Measurements from ENCODE around the gene GNS. TPM values are rescaled to one million over a fixed set of nuclear protein-coding genes. Genes with fewer than 3 reads are reported as not detected.

The GNS gene
- total RNA-seq, 1 donor from 2014 or later, result 28.9 TPM

- ATAC-seq, result no peak
Observed at GRCh38 chr12:64735442-64735841, 23.8 kb downstream of the GNS start.

GRCh38 chr12:64733857-64734256, 25.3 kb downstream of the GNS start:
- peak; percentile 92 for ATAC-seq

DNA sequence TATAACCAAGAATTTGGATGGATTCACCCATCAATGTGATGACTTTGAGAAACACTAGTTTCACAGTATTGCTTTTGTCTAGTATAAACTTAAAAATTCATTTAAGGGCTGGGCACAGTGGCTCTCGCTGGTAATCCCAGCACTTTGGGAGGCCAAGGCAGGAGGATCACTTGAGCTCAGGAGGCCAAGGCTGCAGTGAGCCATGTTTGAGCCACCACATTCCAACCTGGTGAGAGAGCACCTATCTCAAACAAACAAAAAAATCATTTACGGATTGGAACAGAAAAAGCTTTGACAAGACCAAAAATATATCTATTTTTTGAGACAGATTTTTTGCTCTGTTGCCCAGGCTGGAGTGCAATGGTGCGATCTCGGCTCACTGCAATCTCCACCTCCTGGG, 27.5 kb downstream of the GNS start:
- no peak for ATAC-seq

GRCh38 chr12:64730588-64730969, 28.6 kb downstream of the GNS start:
- ATAC-seq, result no peak

DNA sequence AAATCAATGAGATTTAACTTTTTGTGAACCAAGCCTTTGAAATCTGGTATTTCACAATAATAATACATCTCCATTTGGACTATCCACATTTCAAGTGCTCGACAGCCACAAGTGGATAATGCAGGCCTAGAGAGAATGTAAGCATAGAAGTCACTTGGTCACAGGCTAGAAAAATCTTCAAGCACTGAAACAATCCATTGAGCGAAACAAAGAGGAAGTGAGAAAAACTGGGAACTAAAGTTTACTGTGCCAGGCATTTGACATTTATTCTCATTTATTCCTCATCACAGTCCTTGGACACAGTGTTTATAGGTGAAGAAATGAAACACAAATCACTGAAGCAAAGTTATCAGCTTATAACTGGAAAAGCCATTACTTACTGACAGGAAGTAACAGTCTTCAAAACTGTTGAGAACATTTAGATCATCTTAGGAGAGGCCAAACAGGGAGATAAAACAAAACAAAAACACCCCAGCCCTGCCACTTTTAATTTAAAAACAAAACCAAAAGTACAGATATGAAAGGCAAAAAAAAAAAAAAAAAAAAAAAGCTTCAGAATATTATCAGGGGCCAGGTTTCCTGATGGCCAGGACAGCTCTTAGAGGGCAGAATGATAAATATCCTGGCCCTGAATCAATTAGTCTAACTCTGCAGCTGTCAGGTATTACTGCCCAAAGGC, 29.2 kb downstream of the GNS start:
- ATAC-seq, result no peak

DNA sequence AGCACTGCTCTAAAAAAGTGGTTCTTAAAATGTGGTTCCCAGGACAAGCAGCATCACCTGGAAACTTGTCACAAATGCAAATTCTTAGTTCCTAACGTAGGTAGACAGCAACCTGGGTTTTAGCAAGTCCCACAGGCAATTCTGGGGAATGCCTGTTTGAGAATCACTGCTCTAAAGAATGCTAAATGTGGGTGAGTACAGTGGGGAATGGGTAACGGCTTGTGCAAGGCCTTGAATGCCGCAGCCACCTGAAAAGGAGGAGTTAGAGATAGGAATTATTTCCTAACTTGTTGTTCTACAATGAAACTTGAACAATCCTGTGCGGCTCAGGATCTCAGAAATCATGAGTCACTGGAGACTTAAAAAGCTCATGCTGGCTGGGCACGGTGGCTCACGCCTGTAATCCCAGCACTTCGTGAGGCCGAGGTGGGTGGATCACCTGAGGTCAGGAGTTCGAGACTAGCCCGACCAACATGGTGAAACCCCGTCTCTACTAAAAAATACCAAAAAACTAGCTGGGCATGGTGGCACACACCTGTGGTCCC, 34.9 kb downstream of the GNS start:
- peak; percentile 75 for ATAC-seq

DNA sequence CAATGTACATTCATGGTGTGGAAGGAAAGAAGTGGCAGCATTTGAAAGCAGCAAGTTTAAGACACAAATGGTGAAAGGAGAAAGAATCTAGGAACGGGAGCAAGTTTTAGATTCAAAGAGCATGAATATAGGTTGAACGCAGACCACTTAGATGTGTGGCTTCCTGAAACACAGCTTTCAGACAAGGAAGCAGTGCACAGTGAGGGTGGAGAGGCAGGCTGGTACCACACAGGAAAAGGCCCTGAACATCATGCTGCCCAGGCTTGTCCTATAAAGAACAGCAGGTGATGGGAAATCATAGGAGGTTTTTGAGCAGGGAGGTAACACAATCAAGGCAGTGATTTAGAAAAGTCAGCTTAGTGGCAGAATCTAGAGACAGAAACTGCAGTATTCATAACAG, 35.6 kb downstream of the GNS start:
- peak; percentile 47 for ATAC-seq

DNA sequence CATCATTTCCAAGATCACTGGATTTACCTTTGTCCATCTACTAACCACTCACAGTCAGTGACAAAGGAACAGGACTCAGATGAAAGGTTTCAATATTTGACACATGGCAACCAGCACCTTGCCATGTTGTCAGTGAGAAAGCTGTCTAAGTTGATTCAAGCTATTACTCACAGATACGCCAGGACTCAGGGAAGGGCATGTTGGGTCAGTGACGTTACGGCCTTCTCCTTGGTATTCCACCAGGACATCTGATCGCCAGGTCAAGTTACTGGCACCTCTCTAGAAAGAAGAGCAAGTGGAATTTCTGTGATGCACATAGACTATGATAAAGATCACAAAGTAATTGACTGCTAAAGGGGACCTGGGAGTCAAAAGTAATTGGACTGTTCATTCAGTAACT, 36.4 kb downstream of the GNS start:
- no peak for ATAC-seq

DNA sequence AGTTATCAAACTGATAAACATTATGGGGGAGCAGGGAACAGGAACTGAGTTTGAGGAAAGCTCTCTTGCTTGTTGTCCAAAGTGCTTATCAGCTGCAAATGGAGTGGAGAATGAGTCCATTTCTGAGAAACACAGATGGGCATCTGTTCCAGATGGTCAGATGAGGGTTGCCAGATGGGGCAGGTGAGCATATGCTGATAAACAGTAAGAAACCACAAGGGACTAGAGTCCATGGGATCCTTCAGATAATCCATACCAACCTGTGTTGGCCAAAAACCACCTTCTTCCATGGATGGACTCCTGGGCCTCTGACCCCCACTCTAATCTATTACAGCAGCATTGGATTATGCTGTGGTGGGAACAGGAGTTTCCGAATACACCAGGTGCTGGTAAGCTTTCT, 38.3 kb downstream of the GNS start:
- ATAC-seq, result no peak

GRCh38 chr12:64718649-64719048, 40.6 kb downstream of the GNS start:
- no peak for ATAC-seq

- no peak for ATAC-seq
Observed at GRCh38 chr12:64716839-64717455, 42.3 kb downstream of the GNS start.

- no peak for ATAC-seq
Observed at GRCh38 chr12:64716371-64716770, 42.8 kb downstream of the GNS start.

DNA sequence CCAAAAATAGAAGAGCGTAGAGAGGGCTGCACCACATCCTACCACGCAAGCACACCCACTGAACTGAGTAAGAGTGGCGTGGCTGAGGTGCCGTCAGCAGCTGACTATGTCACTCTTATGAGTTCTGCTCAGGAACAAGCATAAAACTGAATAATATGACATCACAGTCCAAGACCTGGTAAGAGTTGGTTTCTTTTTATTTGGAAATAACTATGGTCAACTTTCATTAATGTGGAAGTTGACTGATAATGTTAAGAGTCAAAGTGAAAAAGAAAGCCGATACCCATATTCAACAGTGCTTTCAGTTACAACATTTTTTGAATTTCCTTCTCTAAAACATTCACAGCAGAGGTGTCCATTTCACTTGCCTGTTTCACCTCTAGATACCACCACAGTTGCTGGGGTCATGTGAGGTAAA, 44.6 kb downstream of the GNS start:
- ATAC-seq, result no peak

DNA sequence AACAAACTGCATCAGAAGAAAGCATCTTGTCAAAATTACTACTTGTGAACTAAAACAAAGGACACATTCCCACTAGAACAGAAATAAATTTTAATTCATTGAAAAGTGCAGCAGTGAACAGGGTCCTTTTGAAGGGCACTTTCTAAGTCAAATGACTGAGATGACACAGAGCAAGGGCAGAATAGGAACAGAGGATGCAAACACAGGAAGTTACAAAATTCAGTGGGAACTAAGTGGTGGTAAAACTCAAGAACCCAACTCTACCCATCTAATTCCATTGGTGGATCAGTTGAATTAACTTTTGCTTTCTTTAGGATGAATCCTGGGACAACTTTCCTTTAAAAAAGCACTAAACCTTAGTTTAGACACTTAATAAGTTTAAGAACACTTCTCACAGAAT, 45.8 kb downstream of the GNS start:
- no peak for ATAC-seq

- no peak for ATAC-seq
Observed at GRCh38 chr12:64709429-64709828, 49.8 kb downstream of the GNS start.

DNA sequence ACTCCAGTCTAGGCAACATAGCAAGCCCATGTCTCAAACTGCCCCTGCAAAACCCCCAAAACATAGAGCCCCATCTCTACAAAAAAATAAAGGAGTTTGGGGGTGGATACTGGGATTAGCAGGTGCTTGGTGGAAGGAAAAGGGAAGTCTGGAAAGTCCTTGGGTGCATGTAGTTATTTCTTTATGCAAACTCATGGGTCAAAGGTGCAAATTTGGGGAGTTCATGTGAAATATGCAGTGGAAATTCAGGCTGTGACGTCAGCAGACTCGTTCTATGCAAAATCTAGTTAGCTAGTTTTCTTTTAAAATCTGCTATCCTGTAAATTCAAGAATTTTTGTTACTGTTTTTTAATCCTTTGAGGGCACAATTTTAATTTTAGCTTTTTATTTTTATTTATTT, 51.3 kb downstream of the GNS start:
- no peak for ATAC-seq

DNA sequence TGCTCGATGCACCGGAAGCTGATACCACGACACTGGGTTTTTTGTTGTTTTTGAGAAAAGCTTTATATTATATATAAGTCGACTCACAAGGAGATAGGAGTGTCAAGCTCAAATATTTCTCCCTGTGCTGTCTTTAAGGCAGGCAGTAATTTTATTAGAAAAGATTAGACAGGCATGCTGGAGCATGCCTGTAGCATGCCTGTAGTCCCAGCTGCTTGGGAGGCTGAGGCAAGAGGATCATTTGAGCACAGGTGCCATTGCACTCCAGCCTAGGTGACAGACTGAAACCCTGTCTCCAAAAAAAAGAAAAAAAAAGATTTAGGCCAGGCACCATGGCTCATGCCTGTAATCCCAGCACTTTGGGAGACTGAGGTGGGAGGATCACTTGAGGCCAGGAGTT, 51.8 kb downstream of the GNS start:
- no peak for ATAC-seq

DNA sequence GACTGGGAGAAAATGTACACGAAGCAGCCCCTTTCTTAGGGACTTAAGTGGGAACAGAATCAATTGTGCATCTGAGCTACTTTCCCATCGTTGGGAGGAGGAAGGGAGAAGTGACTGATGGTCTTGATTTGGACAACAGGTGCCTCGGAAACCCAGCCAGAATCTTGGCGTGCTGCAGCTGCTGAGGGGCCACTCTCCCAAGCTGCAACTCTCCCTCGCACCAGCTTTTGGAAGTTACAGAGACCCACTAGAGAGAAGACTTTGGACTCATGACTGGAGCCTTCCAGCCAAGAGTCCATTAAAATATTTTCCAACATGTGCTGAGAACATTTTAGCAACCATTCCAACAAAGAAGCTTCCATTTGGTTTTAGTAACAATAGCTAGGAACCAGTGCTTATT, 52.3 kb downstream of the GNS start:
- no peak for ATAC-seq

DNA sequence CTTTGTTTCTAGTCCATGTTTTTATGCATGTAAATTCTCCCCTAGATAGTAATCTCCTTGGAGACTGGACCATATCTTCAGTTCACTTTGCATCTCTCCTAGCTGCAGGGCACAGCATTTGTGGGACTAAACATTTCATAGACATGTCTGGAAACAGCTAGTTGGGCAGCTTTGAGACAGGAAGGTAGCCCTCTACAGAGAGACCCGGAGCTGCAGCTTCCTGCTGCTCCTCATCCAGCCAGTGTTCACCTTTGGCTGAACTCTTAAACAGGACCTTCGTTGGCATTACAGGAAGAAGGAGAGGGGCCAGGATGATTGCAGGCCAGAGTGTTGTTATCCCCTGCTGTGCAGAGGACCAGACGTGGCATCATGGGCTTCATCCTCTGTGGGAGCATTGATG, 52.9 kb downstream of the GNS start:
- no peak for ATAC-seq

GRCh38 chr12:64701283-64701682, 57.9 kb downstream of the GNS start:
- no peak for ATAC-seq

- no peak for ATAC-seq
Observed at GRCh38 chr12:64700532-64700931, 58.7 kb downstream of the GNS start.

GRCh38 chr12:64699504-64700115, 59.6 kb downstream of the GNS start:
- ATAC-seq, result no peak

- ATAC-seq, result no peak
Observed at GRCh38 chr12:64696080-64696741, 63.0 kb downstream of the GNS start.

- ATAC-seq, result no peak
Observed at GRCh38 chr12:64695550-64695949, 63.7 kb downstream of the GNS start.
